Measurements from ENCODE around the gene AKT1.

DNA sequence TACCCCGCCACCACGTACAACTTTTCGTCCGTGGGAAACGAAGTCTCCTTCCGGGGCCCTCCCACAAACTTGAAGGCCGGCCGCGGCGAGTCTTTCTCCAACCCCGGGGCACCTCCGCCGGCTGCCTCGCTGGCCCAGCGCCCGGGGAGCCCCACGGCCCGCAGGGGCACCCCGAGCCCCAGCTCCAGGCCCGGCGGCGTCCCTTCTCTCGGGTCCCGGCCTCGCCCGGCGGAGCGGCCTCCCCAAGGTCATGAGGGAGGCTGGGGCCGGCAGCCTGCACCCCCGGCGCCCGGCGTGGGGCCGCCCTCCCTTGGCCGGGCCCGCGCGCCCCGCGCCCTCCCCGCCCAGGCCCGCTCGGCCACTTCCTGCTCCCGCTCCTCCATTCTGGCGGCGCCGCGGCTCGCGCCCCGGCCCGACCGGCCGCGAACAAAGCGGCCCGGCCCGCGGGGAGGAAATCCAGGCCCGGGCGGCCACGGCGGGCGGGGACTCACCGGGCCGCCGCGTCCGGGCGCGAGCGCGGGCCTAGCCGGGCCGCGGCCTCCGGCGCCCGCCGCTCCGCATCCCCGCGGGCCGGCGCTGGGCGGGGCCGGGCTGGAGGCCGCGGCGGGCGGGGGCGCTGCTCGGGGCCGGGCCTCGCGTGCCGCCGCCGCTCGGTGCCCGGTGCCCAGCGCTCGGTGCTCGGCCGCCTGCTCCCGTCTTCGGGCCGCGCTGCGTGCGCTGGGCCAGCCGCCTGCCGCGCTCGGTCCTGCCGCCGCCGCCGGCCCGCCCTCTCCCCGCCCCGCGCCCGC, at the start of gene AKT1:
- TF ChIP-seq, protein P1, sequence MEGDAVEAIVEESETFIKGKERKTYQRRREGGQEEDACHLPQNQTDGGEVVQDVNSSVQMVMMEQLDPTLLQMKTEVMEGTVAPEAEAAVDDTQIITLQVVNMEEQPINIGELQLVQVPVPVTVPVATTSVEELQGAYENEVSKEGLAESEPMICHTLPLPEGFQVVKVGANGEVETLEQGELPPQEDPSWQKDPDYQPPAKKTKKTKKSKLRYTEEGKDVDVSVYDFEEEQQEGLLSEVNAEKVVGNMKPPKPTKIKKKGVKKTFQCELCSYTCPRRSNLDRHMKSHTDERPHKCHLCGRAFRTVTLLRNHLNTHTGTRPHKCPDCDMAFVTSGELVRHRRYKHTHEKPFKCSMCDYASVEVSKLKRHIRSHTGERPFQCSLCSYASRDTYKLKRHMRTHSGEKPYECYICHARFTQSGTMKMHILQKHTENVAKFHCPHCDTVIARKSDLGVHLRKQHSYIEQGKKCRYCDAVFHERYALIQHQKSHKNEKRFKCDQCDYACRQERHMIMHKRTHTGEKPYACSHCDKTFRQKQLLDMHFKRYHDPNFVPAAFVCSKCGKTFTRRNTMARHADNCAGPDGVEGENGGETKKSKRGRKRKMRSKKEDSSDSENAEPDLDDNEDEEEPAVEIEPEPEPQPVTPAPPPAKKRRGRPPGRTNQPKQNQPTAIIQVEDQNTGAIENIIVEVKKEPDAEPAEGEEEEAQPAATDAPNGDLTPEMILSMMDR (IDR thresholded peaks at IDR 0.05): no peak
- no peak for TF ChIP-seq POLR2A (IDR thresholded peaks at IDR 0.05)
